GM06990 (cell line): ENCODE data around the gene PSORS1C2.

Source experiments
- DNase-seq: peaks from one replicate; pipeline ENCODE4 v3.0.0-alpha.2; 2011; ENCODE audit not compliant: insufficient read length; ENCODE audit errors: extremely low read depth
- H3K27me3 ChIP-seq: replicated peaks from 2 replicates; pipeline ENCODE4 v1.6.0; 2011; ENCODE audit warnings: low read length; ENCODE audit not compliant: control insufficient read depth, insufficient read depth
- H3K36me3 ChIP-seq: 2 replicates; pipeline ENCODE4 v1.5.1; 2011; ENCODE audit warnings: low read length; ENCODE audit not compliant: control insufficient read depth, insufficient read depth
- H3K4me3 ChIP-seq: replicated peaks from 2 replicates; pipeline ENCODE4 v1.5.1; 2011; ENCODE audit warnings: low read depth, mild to moderate bottlenecking, control low read depth, low read length
- TF ChIP-seq, protein P1 (sequence below): IDR thresholded peaks from 2 replicates; pipeline ENCODE4 v1.5.1; 2011; ENCODE audit warnings: low read length, control low read depth, mild to moderate bottlenecking, inconsistent platforms; ENCODE audit not compliant: insufficient read depth, poor library complexity, severe bottlenecking

Gene PSORS1C2

GRCh38 chr6:31121131-31121790, 17.6 kb downstream of the PSORS1C2 start:
- DNase-seq: no peak

GRCh38 chr6:31120151-31120915, 18.5 kb downstream of the PSORS1C2 start, which contains the start of gene CDSN:
CDSN (minus strand) TSS chr6:31120446; CDS start chr6:31120419, 27 bp downstream.
- Histone ChIP-seq H3K4me3 (no peak within 1 kb of the TSS), H3K36me3 (no peaks in the 10 kb centered on the region), H3K27me3 (peaks cover 3% of the 10 kb centered on the region)
- DNase-seq: no peak
- TF ChIP-seq, protein P1, sequence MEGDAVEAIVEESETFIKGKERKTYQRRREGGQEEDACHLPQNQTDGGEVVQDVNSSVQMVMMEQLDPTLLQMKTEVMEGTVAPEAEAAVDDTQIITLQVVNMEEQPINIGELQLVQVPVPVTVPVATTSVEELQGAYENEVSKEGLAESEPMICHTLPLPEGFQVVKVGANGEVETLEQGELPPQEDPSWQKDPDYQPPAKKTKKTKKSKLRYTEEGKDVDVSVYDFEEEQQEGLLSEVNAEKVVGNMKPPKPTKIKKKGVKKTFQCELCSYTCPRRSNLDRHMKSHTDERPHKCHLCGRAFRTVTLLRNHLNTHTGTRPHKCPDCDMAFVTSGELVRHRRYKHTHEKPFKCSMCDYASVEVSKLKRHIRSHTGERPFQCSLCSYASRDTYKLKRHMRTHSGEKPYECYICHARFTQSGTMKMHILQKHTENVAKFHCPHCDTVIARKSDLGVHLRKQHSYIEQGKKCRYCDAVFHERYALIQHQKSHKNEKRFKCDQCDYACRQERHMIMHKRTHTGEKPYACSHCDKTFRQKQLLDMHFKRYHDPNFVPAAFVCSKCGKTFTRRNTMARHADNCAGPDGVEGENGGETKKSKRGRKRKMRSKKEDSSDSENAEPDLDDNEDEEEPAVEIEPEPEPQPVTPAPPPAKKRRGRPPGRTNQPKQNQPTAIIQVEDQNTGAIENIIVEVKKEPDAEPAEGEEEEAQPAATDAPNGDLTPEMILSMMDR: no peak

More at GRCh38 chr6:31121131-31121790, 17.6 kb downstream of the PSORS1C2 start:
- Histone ChIP-seq H3K27me3 (peaks cover 2% of the 10 kb centered on the region), H3K4me3 (no peak overlapping the region), H3K36me3 (no peaks in the 10 kb centered on the region)
- TF ChIP-seq, protein P1: no peak

GRCh38 chr6:31118178-31118577, 20.7 kb downstream of the PSORS1C2 start:
- TF ChIP-seq, protein P1: no peak
- H3K27me3 ChIP-seq: peaks cover 3% of the 10 kb centered on the region
- no peak for DNase-seq
- H3K4me3 ChIP-seq: no peak overlapping the region
- H3K36me3 ChIP-seq: no peaks in the 10 kb centered on the region

GRCh38 chr6:31116661-31117385, 22.0 kb downstream of the PSORS1C2 start:
- no peaks in the 10 kb centered on the region for H3K36me3 ChIP-seq
- no peak overlapping the region for H3K4me3 ChIP-seq
- DNase-seq: no peak
- TF ChIP-seq, protein P1: no peak
- peaks cover 1% of the 10 kb centered on the region for H3K27me3 ChIP-seq

- H3K27me3 ChIP-seq: peaks cover 3% of the 10 kb centered on the region
- TF ChIP-seq, protein P1: no peak
- H3K36me3 ChIP-seq: no peaks in the 10 kb centered on the region
- H3K4me3 ChIP-seq: no peak overlapping the region
- no peak for DNase-seq
Measured at GRCh38 chr6:31115941-31116560, 22.8 kb downstream of the PSORS1C2 start.
